ENCODE data around the gene LRRC8D.

- TF ChIP-seq SIN3A (IDR thresholded peaks at IDR 0.05; ENCODE audit: borderline replicate concordance in 2 of 2, control insufficient read depth in 1 of 2, low read depth in 2 of 2, low read length in 2 of 2) = no peak
- TF ChIP-seq ARHGAP35 (IDR thresholded peaks at IDR 0.05; ENCODE audit: partially characterized antibody) = no peak
Observed at GRCh38 chr1:89794406-89794805, 26.4 kb upstream of the LRRC8D start.
